Hepatocyte (in vitro differentiated cells): Measurements from ENCODE around the gene NR2C2. TPM values are rescaled to one million over a fixed set of nuclear protein-coding genes. Genes with fewer than 3 reads are reported as not detected.

Experiments
- DNase-seq: peaks from one replicate; pipeline ENCODE4 v3.0.0-alpha.2; 2016; ENCODE audit warnings: low spot score
- H2AFZ ChIP-seq: fragments of 200-600 bp; sonication (generic); 2 replicates; pipeline ENCODE4 v1.6.0; 2016; ENCODE audit warnings: antibody characterized with exemption, mild to moderate bottlenecking
- H3K27ac ChIP-seq: fragments of 200-600 bp; sonication (generic); 2 replicates; pipeline ENCODE4 v1.5.1; 2016; ENCODE audit warnings: mild to moderate bottlenecking
- H3K27me3 ChIP-seq: fragments of 200-600 bp; sonication (generic); 2 replicates; pipeline ENCODE4 v1.6.1; 2016
- H3K36me3 ChIP-seq: fragments of 200-600 bp; sonication (generic); replicated peaks from 2 replicates; pipeline ENCODE4 v1.5.1; 2016; ENCODE audit warnings: low read depth; ENCODE audit not compliant: insufficient read depth
- H3K4me1 ChIP-seq: fragments of 200-600 bp; sonication (generic); 2 replicates; pipeline ENCODE4 v1.5.1; 2016; ENCODE audit warnings: mild to moderate bottlenecking, moderate library complexity; ENCODE audit not compliant: insufficient read depth
- H3K4me2 ChIP-seq: fragments of 200-600 bp; sonication (generic); 2 replicates; pipeline ENCODE4 v1.6.0; 2016
- H3K4me3 ChIP-seq: fragments of 200-600 bp; sonication (generic); 2 replicates; pipeline ENCODE4 v1.5.1; 2016; ENCODE audit warnings: mild to moderate bottlenecking
- H3K79me2 ChIP-seq: fragments of 200-600 bp; sonication (generic); 2 replicates; pipeline ENCODE4 v1.6.0; 2017; ENCODE audit warnings: mild to moderate bottlenecking
- H3K9me2 ChIP-seq: fragments of 200-600 bp; sonication (generic); replicated peaks from 2 replicates; pipeline ENCODE4 v1.6.0; 2017; ENCODE audit warnings: mild to moderate bottlenecking; ENCODE audit not compliant: insufficient read depth
- H3K9me3 ChIP-seq: fragments of 200-600 bp; sonication (generic); 2 replicates; pipeline ENCODE4 v1.5.1; 2016; ENCODE audit warnings: low read depth, mild to moderate bottlenecking
- H4K20me1 ChIP-seq: fragments of 200-600 bp; sonication (generic); 2 replicates; pipeline ENCODE4 v1.6.0; 2016; ENCODE audit warnings: mild to moderate bottlenecking; ENCODE audit not compliant: insufficient read depth, poor library complexity, severe bottlenecking
- CTCF ChIP-seq: fragments of 200-600 bp; sonication (generic); IDR thresholded peaks from 2 replicates; pipeline ENCODE4 v1.5.1; 2016; ENCODE audit warnings: antibody characterized with exemption, mild to moderate bottlenecking; ENCODE audit not compliant: poor library complexity
- EZH2 ChIP-seq: fragments of 200-600 bp; sonication (generic); IDR thresholded peaks from 2 replicates; pipeline ENCODE4 v1.6.1; 2016; ENCODE audit warnings: antibody characterized with exemption, mild to moderate bottlenecking, borderline replicate concordance
- EZH2phosphoT487 ChIP-seq: fragments of 200-600 bp; sonication (generic); IDR thresholded peaks from one replicate; pipeline ENCODE4 v1.6.1; 2018; ENCODE audit warnings: antibody characterized with exemption, mild to moderate bottlenecking, low read depth, moderate library complexity; ENCODE audit not compliant: unreplicated experiment, severe bottlenecking
- WGBS: methylation state at CpG from one replicate; pipeline ENCODE4 v1.1.6; 2016; ENCODE audit warnings: low lambda C conversion rate; ENCODE audit errors: missing lambda C conversion rate; 5-methylcytosine and 5-hydroxymethylcytosine counted together
- polyA plus RNA-seq: library from polyadenylated mRNA; unstranded; fragments of >200 nt; fragmentation: Nextera tagmentation; extraction: Ambion mirVana; gene quantifications from 2 replicates; pipeline ENCODE4 v1.2.1, GENCODE V29; 2016
- total RNA-seq: library from RNA; depleted of rRNA; stranded (reverse); fragments of >200 nt; gene quantifications from 2 replicates; pipeline ENCODE4 v1.2.3, GENCODE V29; 2014

NR2C2 gene
- total and polyA plus RNA-seq, 2 experiments from 2014 or later: 14.7 to 29.6 TPM

- no peaks in the 10 kb centered on the region for H3K9me3 ChIP-seq
- H3K27me3 ChIP-seq: no peaks in the 10 kb centered on the region
- H3K4me1 ChIP-seq: peaks cover 4% of the 10 kb centered on the region
- TF ChIP-seq EZH2phosphoT487: no peak
- no peak for TF ChIP-seq CTCF
- TF ChIP-seq EZH2: no peak
- peak overlapping the region; percentile 4 for H3K27ac ChIP-seq
- no peak overlapping the region for H3K4me2 ChIP-seq
- no peaks in the 10 kb centered on the region for H4K20me1 ChIP-seq
- H3K36me3 ChIP-seq: peaks cover 4% of the 10 kb centered on the region
- no peaks in the 10 kb centered on the region for H3K79me2 ChIP-seq
- H3K9me2 ChIP-seq: no peaks in the 10 kb centered on the region
- no peak for DNase-seq
- no peak overlapping the region for H2AFZ ChIP-seq
- 94% methylated on average over 4 of the region's 4 CpGs for WGBS
- H3K4me3 ChIP-seq: no peak overlapping the region
Measured at GRCh38 chr3:15015456-15015855, 68.1 kb downstream of the NR2C2 start.

GRCh38 chr3:15017191-15017590 is 69.8 kb downstream of the NR2C2 start:
- Histone ChIP-seq H4K20me1 (no peaks in the 10 kb centered on the region), H3K4me3 (no peak overlapping the region), H2AFZ (no peak overlapping the region), H3K9me2 (no peaks in the 10 kb centered on the region), H3K4me1 (no peaks in the 10 kb centered on the region), H3K27ac (no peak overlapping the region), H3K36me3 (peaks cover 4% of the 10 kb centered on the region), H3K4me2 (no peak overlapping the region), H3K79me2 (no peaks in the 10 kb centered on the region), H3K9me3 (no peaks in the 10 kb centered on the region), H3K27me3 (no peaks in the 10 kb centered on the region)
- TF ChIP-seq CTCF: no peak
- TF ChIP-seq EZH2phosphoT487: no peak
- no peak for TF ChIP-seq EZH2
- WGBS: 100% methylated on average over 2 of the region's 2 CpGs
- DNase-seq: no peak

GRCh38 chr3:15023249-15023648 is 75.9 kb downstream of the NR2C2 start:
- Histone ChIP-seq H3K27me3 (no peaks in the 10 kb centered on the region), H3K4me3 (no peak overlapping the region), H3K9me2 (no peaks in the 10 kb centered on the region), H3K4me1 (no peaks in the 10 kb centered on the region), H3K36me3 (peaks cover 7% of the 10 kb centered on the region), H4K20me1 (no peaks in the 10 kb centered on the region), H3K4me2 (no peak overlapping the region), H3K79me2 (no peaks in the 10 kb centered on the region), H3K27ac (no peak overlapping the region), H3K9me3 (no peaks in the 10 kb centered on the region), H2AFZ (no peak overlapping the region)
- no peak for TF ChIP-seq EZH2phosphoT487
- TF ChIP-seq CTCF: no peak
- no peak for TF ChIP-seq EZH2
- DNase-seq: no peak
- WGBS: 58% methylated on average over 5 of the region's 5 CpGs

GRCh38 chr3:15023719-15024118 is 76.3 kb downstream of the NR2C2 start:
- TF ChIP-seq EZH2phosphoT487: no peak
- no peak for TF ChIP-seq CTCF
- TF ChIP-seq EZH2: no peak
- 72% methylated on average over 2 of the region's 2 CpGs for WGBS
- H2AFZ ChIP-seq: no peak overlapping the region
- H3K4me1 ChIP-seq: no peaks in the 10 kb centered on the region
- H3K27me3 ChIP-seq: no peaks in the 10 kb centered on the region
- peak; percentile 15 for DNase-seq
- no peaks in the 10 kb centered on the region for H4K20me1 ChIP-seq
- no peak overlapping the region for H3K4me2 ChIP-seq
- H3K27ac ChIP-seq: no peak overlapping the region
- no peaks in the 10 kb centered on the region for H3K9me2 ChIP-seq
- H3K79me2 ChIP-seq: no peaks in the 10 kb centered on the region
- H3K9me3 ChIP-seq: no peaks in the 10 kb centered on the region
- no peak overlapping the region for H3K4me3 ChIP-seq
- H3K36me3 ChIP-seq: peaks cover 7% of the 10 kb centered on the region
